Transverse colon (tissue), 4 donors: ENCODE results near the gene MEGF10.

Experiments used
- CTCF ChIP-seq, 5 experiments: fragments of 200-600 bp in 3 of 5; fragments of 450-650 bp in 2 of 5; sonication (generic) in 3 of 5; IDR thresholded peaks; 1 replicate in 2 of 5; 2 replicates in 3 of 5; pipeline ENCODE4 v1.5.1; 2016 to 2017; ENCODE audit warnings: antibody characterized with exemption in 5 of 5, inconsistent platforms in 3 of 5, mild to moderate bottlenecking in 2 of 5, moderate library complexity in 1 of 5
- POLR2A ChIP-seq: fragments of 450-650 bp; IDR thresholded peaks from one replicate; pipeline ENCODE4 v1.6.1; 2016; ENCODE audit warnings: antibody characterized with exemption, mild to moderate bottlenecking, moderate library complexity
- POLR2AphosphoS5 ChIP-seq, 3 donors: sonication (generic); formaldehyde crosslinking; IDR thresholded peaks; one replicate each; pipeline ENCODE4 v1.6.1; 2016; ENCODE audit warnings: antibody characterized with exemption in 3 of 3

- TF ChIP-seq POLR2A (no peak), CTCF (IDR thresholded peaks at IDR 0.05) (no peak), POLR2AphosphoS5 (IDR thresholded peaks at IDR 0.05) (no peak)
Observed at GRCh38 chr5:127385936-127386335, 95.3 kb downstream of the MEGF10 start.
